SK-N-MC (cell line): ENCODE data around the gene ANKLE2.
"Not testable (repeated sequence)": the region's sequence is repeated elsewhere in the genome, so short reads cannot be mapped to it uniquely, and the experiment has no call there.

Experiments used
- DNase-seq: peaks from one replicate; pipeline ENCODE4 v3.0.0-alpha.2; 2011; ENCODE audit warnings: low read depth, low spot score
- H3K27ac ChIP-seq: fragments of 200-600 bp; sonication (generic); 2 replicates; pipeline ENCODE4 v1.5.1; 2016; ENCODE audit warnings: mixed run types
- H3K36me3 ChIP-seq: fragments of 200-600 bp; sonication (generic); 2 replicates; pipeline ENCODE4 v1.6.1; 2017; ENCODE audit warnings: antibody characterized with exemption, low read length, mixed read lengths; ENCODE audit not compliant: insufficient read depth
- H3K4me3 ChIP-seq: fragments of 200-600 bp; sonication (generic); 2 replicates; pipeline ENCODE4 v1.5.1; 2016
- H3K9ac ChIP-seq: fragments of 200-600 bp; sonication (generic); 2 replicates; pipeline ENCODE4 v1.8.0; 2017; ENCODE audit warnings: mixed run types, mixed read lengths; ENCODE audit not compliant: insufficient read length
- H3K9me3 ChIP-seq: fragments of 200-600 bp; sonication (generic); 2 replicates; pipeline ENCODE4 v1.6.1; 2017; ENCODE audit warnings: low read depth, mild to moderate bottlenecking, antibody characterized with exemption, low read length, moderate library complexity, mixed read lengths
- EZH2 ChIP-seq: fragments of 200-600 bp; sonication (generic); IDR thresholded peaks from one replicate; pipeline ENCODE4 v1.6.1; 2017; ENCODE audit warnings: antibody characterized with exemption
- FOXP2 ChIP-seq: optimal IDR thresholded peaks from 2 replicates; pipeline ENCODE3; 2011; ENCODE audit warnings: mild to moderate bottlenecking, moderate library complexity; ENCODE audit not compliant: insufficient read depth; ENCODE audit errors: extremely low read length, control extremely low read depth
- POLR2AphosphoS5 ChIP-seq: IDR thresholded peaks from 2 replicates; pipeline ENCODE4 v1.6.1; 2012; ENCODE audit warnings: mild to moderate bottlenecking, low read depth, low read length, borderline replicate concordance

ANKLE2 gene

GRCh38 chr12:132798836-132799235, 37.2 kb upstream of the ANKLE2 start:
- TF ChIP-seq FOXP2: no peak
- TF ChIP-seq EZH2: no peak
- no peak for TF ChIP-seq POLR2AphosphoS5
- Histone ChIP-seq H3K36me3 (peaks cover 62% of the 10 kb centered on the region), H3K9ac (no peak overlapping the region), H3K27ac (no peak overlapping the region), H3K4me3 (no peak overlapping the region), H3K9me3 (no peaks in the 10 kb centered on the region)
- DNase-seq: no peak

GRCh38 chr12:132797820-132798570, 36.4 kb upstream of the ANKLE2 start:
- Histone ChIP-seq H3K27ac (no peak overlapping the region), H3K9ac (no peak overlapping the region), H3K36me3 (peaks cover 54% of the 10 kb centered on the region), H3K4me3 (no peak overlapping the region), H3K9me3 (no peaks in the 10 kb centered on the region)
- DNase-seq: no peak
- TF ChIP-seq EZH2: no peak

DNA sequence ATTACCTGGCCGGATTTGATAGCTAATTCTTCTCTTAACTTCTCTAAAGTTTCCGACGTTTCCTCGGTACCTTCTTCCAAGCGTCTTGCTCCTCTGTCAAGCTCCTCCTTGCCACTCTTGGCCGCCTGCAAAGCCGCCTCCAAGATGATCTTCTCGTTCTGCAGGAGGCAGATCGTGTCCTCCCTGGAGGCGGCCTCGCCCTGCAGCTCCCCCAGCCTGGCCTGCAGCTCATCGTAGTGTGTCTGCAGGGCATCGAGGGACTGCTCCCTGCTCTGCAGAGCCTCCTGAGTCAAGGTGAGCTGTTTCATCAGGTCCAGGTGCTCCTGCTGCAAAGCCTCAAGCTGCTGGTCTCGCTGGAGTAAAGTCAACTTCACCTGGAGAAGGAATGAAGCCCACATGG, 34.2 kb upstream of the ANKLE2 start:
- Histone ChIP-seq H3K4me3 (no peak overlapping the region), H3K9me3 (no peaks in the 10 kb centered on the region), H3K36me3 (peaks cover 41% of the 10 kb centered on the region), H3K9ac (no peak overlapping the region), H3K27ac (no peak overlapping the region)
- no peak for TF ChIP-seq EZH2
- no peak for TF ChIP-seq POLR2AphosphoS5
- TF ChIP-seq FOXP2: no peak
- DNase-seq: no peak

DNA sequence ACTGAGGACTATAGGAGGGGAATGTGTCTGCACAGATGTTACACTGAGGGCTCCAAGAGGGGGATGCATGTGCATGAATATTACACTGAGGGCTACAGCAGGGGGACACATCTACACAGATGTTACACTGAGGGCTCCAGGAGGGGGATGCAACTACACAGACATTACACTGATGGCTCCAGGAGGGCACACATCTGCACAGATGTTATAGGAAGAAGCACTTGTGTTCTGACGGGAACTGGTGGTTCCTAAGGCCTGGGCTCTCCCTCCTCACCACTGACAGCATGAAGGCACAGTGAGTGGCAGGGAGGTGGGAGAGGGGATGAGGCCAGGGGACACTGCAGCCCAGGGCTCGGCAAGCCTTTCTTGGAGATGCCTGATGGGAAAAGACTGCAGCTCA, 30.3 kb upstream of the ANKLE2 start:
- peaks cover 35% of the 10 kb centered on the region for H3K36me3 ChIP-seq
- not testable (repeated sequence) for H3K9ac ChIP-seq, H3K9me3 ChIP-seq, H3K27ac ChIP-seq, DNase-seq, H3K4me3 ChIP-seq

GRCh38 chr12:132789099-132789471, 27.5 kb upstream of the ANKLE2 start:
- peaks cover 30% of the 10 kb centered on the region; the same call in 1 of the 2 replicates for H3K36me3 ChIP-seq

DNA sequence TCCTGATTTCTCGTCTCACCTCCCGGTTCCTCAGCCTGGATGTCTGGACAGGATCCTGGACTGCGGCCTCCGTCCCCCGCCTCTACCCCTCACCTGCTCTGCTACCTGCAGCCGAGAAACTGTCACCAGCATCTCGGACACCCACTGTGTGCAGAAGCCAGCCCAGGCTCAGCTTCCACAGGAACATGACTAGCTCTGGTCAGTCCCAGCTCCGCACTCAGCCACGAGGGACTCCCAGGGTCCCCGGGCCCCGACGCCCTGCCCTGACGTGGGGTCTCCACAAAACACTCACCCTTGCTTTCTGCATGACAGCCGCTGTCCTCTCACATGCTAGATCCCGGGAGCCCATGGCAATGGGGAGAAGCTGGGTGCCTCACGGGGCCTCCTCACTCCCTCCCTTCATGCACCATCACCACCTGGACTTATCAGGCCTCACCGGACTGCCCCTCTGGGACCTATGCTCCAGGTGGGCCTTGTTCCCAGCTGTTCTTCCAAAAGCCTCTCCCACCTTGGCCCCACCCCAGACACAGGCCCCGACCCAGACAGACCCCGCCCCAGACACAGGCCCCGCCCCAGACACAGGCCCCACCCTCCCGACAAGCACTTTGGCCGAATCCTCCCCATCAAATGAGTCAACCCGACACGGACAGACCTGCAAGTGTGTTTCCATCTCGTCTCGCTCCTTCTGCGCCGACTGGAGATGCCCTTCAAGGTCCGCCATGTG, 26.9 kb upstream of the ANKLE2 start:
- TF ChIP-seq POLR2AphosphoS5 (no peak), EZH2 (no peak), FOXP2 (no peak)
- no peak overlapping the region for H3K4me3 ChIP-seq
- peaks cover 35% of the 10 kb centered on the region; the same call in 1 of the 2 replicates for H3K36me3 ChIP-seq
- no peak overlapping the region for H3K9ac ChIP-seq
- DNase-seq: no peak
- H3K9me3 ChIP-seq: no peaks in the 10 kb centered on the region
- no peak overlapping the region for H3K27ac ChIP-seq

More at GRCh38 chr12:132789099-132789471, 27.5 kb upstream of the ANKLE2 start:
- TF ChIP-seq EZH2: no peak
- no peak for TF ChIP-seq POLR2AphosphoS5
- H3K27ac ChIP-seq: no peak overlapping the region
- no peak overlapping the region for H3K9ac ChIP-seq
- H3K9me3 ChIP-seq: no peaks in the 10 kb centered on the region
- DNase-seq: no peak
- no peak overlapping the region for H3K4me3 ChIP-seq

DNA sequence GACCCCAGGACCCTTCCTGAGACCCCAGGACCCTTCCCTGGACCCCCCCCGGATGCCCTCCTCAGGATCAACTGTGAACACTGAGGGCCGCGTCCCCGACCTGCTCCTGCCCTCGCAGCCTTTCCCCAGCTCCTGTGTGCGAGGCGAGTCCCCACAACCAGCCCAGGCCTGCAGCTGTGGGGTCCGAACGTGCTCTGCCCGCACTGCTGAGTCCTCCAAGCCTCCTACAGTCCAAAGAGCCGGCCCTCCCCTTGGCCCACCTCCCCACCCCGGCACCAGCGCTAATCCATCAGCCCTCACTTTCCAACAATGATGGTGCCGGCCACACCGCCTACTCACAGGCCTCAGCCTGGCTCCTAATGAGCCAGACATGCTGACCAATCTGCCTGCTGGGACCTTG, 26.2 kb upstream of the ANKLE2 start:
- Histone ChIP-seq H3K4me3 (no peak overlapping the region), H3K27ac (no peak overlapping the region), H3K9ac (no peak overlapping the region), H3K9me3 (no peaks in the 10 kb centered on the region), H3K36me3 (peaks cover 35% of the 10 kb centered on the region; the same call in 1 of the 2 replicates)
- no peak for DNase-seq
- TF ChIP-seq EZH2 (no peak), FOXP2 (no peak), POLR2AphosphoS5 (no peak)

DNA sequence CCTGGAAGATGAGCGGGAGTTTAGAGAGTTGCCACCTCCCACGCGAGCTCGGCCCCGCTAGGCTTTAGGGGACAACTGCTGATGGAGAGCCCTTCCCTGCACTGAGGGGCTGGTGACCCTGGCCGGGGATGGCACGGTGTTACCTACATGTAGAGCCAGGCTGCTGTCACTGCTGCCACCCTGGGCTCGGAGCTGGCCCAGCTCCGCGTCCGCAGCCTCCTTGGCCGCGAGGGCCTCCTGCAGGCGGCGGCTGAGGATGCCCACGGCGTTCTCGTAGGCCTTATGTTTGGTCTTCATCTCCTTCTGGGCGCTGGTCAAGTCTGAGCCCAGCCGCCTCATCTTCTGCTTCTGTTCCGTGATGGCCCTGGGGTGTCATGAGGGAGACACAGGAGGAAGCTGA, 24.6 kb upstream of the ANKLE2 start:
- no peak for DNase-seq
- no peak for TF ChIP-seq POLR2AphosphoS5
- TF ChIP-seq FOXP2: no peak
- no peak for TF ChIP-seq EZH2
- Histone ChIP-seq H3K27ac (no peak overlapping the region), H3K9me3 (no peaks in the 10 kb centered on the region), H3K4me3 (no peak overlapping the region), H3K36me3 (peaks cover 40% of the 10 kb centered on the region; the same call in 1 of the 2 replicates), H3K9ac (no peak overlapping the region)

- no peak overlapping the region for H3K4me3 ChIP-seq
- H3K36me3 ChIP-seq: peaks cover 54% of the 10 kb centered on the region; the same call in 1 of the 2 replicates
- H3K9ac ChIP-seq: no peak overlapping the region
- TF ChIP-seq POLR2AphosphoS5 (no peak), EZH2 (no peak), FOXP2 (no peak)
- no peak overlapping the region for H3K27ac ChIP-seq
- no peak for DNase-seq
- no peaks in the 10 kb centered on the region for H3K9me3 ChIP-seq
Measured at GRCh38 chr12:132784580-132784979, 22.9 kb upstream of the ANKLE2 start.
